NCI-H146 treated with DMSO at 0.1 percent for 48 hours (cell line): ENCODE measurements around the gene OR1J2.
"Not testable (repeated sequence)": the region's sequence is repeated elsewhere in the genome, so short reads cannot be mapped to it uniquely, and the experiment has no call there.

Source experiments
- DNase-seq: peaks from one replicate; lab custom pipeline; 2025; ENCODE audit not compliant: unreplicated experiment; lab: John Stamatoyannopoulos, UW

The OR1J2 gene

GRCh38 chr9:122510502-122510901, at the start of gene OR1J2:
Gene OR1J2 (plus strand): TSS chr9:122510802. CDS start chr9:122510802, 0 bp downstream.
- DNase-seq = no peak

GRCh38 chr9:122463828-122464632, 46.6 kb upstream of the OR1J2 start:
- peak; percentile 38 for DNase-seq

GRCh38 chr9:122464633-122465567, 45.7 kb upstream of the OR1J2 start:
- peak; percentile 6 for DNase-seq

- DNase-seq = no peak
Observed at GRCh38 chr9:122466456-122466855, 44.1 kb upstream of the OR1J2 start.

GRCh38 chr9:122468735-122469134, 41.9 kb upstream of the OR1J2 start:
- DNase-seq = no peak

GRCh38 chr9:122474561-122474960, 36.0 kb upstream of the OR1J2 start:
- no peak for DNase-seq

GRCh38 chr9:122475717-122476116, 34.9 kb upstream of the OR1J2 start:
- DNase-seq = no peak

GRCh38 chr9:122477346-122477745, 33.3 kb upstream of the OR1J2 start:
- no peak for DNase-seq

GRCh38 chr9:122477826-122478225, 32.8 kb upstream of the OR1J2 start, which contains the start of gene OR1J1:
Gene OR1J1 (minus strand): TSS chr9:122477926. CDS start chr9:122477926, 0 bp downstream.
- no peak for DNase-seq

- DNase-seq = no peak
Observed at GRCh38 chr9:122479062-122479461, 31.5 kb upstream of the OR1J2 start.

GRCh38 chr9:122498883-122499288, 11.7 kb upstream of the OR1J2 start:
- peak; percentile 21 for DNase-seq

GRCh38 chr9:122506964-122507363, 3.6 kb upstream of the OR1J2 start:
- DNase-seq = no peak

- DNase-seq = no peak
Observed at GRCh38 chr9:122518226-122518625, 7.6 kb downstream of the OR1J2 start.

- DNase-seq = no peak
Observed at GRCh38 chr9:122518841-122519240, 8.2 kb downstream of the OR1J2 start, which contains the start of gene OR1J4. Gene OR1J4 (plus strand): TSS chr9:122519141. CDS start chr9:122519141, 0 bp downstream.

- DNase-seq = no peak
Observed at GRCh38 chr9:122519376-122519775, 8.8 kb downstream of the OR1J2 start.

- no peak for DNase-seq
Observed at GRCh38 chr9:122526602-122527001, 16.0 kb downstream of the OR1J2 start.

GRCh38 chr9:122527193-122527592, 16.6 kb downstream of the OR1J2 start, which contains the start of gene OR1N1:
Gene OR1N1 (minus strand): TSS chr9:122527293. CDS start chr9:122527293, 0 bp downstream.
- DNase-seq = no peak

GRCh38 chr9:122531157-122531556, 20.6 kb downstream of the OR1J2 start:
- DNase-seq = not testable (repeated sequence)

- DNase-seq = no peak
Observed at GRCh38 chr9:122536134-122536533, 25.5 kb downstream of the OR1J2 start.

GRCh38 chr9:122537066-122537465, 26.5 kb downstream of the OR1J2 start:
- DNase-seq = not testable (repeated sequence)

- DNase-seq = no peak
Observed at GRCh38 chr9:122538757-122539156, 28.2 kb downstream of the OR1J2 start.
